Subcutaneous abdominal adipose tissue (tissue), 5 donors: ENCODE results near the gene TM4SF5.

Experiments
- H3K27ac ChIP-seq: one replicate; pipeline ENCODE4 v1.7.0; 2013; ENCODE audit warnings: low read depth, mild to moderate bottlenecking, inconsistent platforms, low read length, moderate library complexity
- H3K27me3 ChIP-seq, 5 donors: one replicate each; pipeline ENCODE4 v1.7.0; 2013; ENCODE audit warnings: low read length in 5 of 5, inconsistent platforms in 1 of 5; ENCODE audit not compliant: control insufficient read depth in 5 of 5, insufficient read depth in 4 of 5
- H3K36me3 ChIP-seq, 5 donors: one replicate each; pipeline ENCODE4 v1.7.0; 2013; ENCODE audit warnings: low read length in 5 of 5; ENCODE audit not compliant: control insufficient read depth in 5 of 5, insufficient read depth in 5 of 5
- H3K4me1 ChIP-seq, 5 donors: one replicate each; pipeline ENCODE4 v1.7.0; 2013; ENCODE audit warnings: low read length in 5 of 5, mild to moderate bottlenecking in 3 of 5, moderate library complexity in 1 of 5; ENCODE audit not compliant: control insufficient read depth in 5 of 5, insufficient read depth in 5 of 5
- H3K4me3 ChIP-seq, 5 donors: one replicate each; pipeline ENCODE4 v1.7.0; 2013; ENCODE audit warnings: low read length in 5 of 5, low read depth in 1 of 5
- H3K9ac ChIP-seq, 5 donors: one replicate each; pipeline ENCODE4 v1.7.0; 2013; ENCODE audit warnings: low read length in 5 of 5, mild to moderate bottlenecking in 4 of 5, moderate library complexity in 3 of 5
- H3K9me3 ChIP-seq, 5 donors: one replicate each; pipeline ENCODE4 v1.7.0; 2013; ENCODE audit warnings: low read length in 5 of 5; ENCODE audit not compliant: control insufficient read depth in 5 of 5
- donor health status: healthy.
- donor health status: healthy.
- donor health status: healthy.
- donor health status: healthy.
- donor health status: healthy.

The TM4SF5 gene

GRCh38 chr17:4768298-4768697 lies 3.4 kb upstream of the TM4SF5 start:
- Histone ChIP-seq H3K9me3 (no peaks in the 10 kb centered on the region), H3K27ac (no peak overlapping the region), H3K36me3 (no peaks in the 10 kb centered on the region)

GRCh38 chr17:4769628-4770027 lies 2.1 kb upstream of the TM4SF5 start:
- no peak overlapping the region for H3K9ac ChIP-seq
- no peaks in the 10 kb centered on the region for H3K36me3 ChIP-seq
- H3K27me3 ChIP-seq: peaks cover 0 to 10% (median 5%) of the 10 kb centered on the region in 5 donors
- no peaks in the 10 kb centered on the region for H3K9me3 ChIP-seq
- no peak overlapping the region for H3K27ac ChIP-seq
- no peak overlapping the region for H3K4me3 ChIP-seq
- peaks cover 0 to 2% (median 0%) of the 10 kb centered on the region in 5 donors for H3K4me1 ChIP-seq

More at GRCh38 chr17:4768298-4768697, 3.4 kb upstream of the TM4SF5 start:
- Histone ChIP-seq H3K9ac (no peak overlapping the region), H3K27me3 (peaks cover 0 to 7% (median 4%) of the 10 kb centered on the region in 5 donors), H3K4me3 (no peak overlapping the region), H3K4me1 (peaks cover 0 to 2% (median 0%) of the 10 kb centered on the region in 5 donors)

- H3K9ac ChIP-seq: no peak overlapping the region
- H3K9me3 ChIP-seq: no peaks in the 10 kb centered on the region
- H3K4me3 ChIP-seq: no peak overlapping the region
- no peaks in the 10 kb centered on the region for H3K36me3 ChIP-seq
- peaks cover 0 to 2% (median 0%) of the 10 kb centered on the region in 5 donors for H3K4me1 ChIP-seq
- H3K27ac ChIP-seq: no peak overlapping the region
- peaks cover 0 to 10% (median 5%) of the 10 kb centered on the region in 5 donors for H3K27me3 ChIP-seq
Observed at GRCh38 chr17:4772235-4772613, 538 bp downstream of the TM4SF5 start.

GRCh38 chr17:4777969-4778760 lies 6.5 kb downstream of the TM4SF5 start:
- Histone ChIP-seq H3K4me3 (no peak overlapping the region), H3K9me3 (no peaks in the 10 kb centered on the region), H3K9ac (no peak overlapping the region), H3K36me3 (no peaks in the 10 kb centered on the region), H3K27me3 (peaks cover 6 to 16% (median 10%) of the 10 kb centered on the region in 5 donors), H3K27ac (no peak overlapping the region), H3K4me1 (peaks cover 0 to 4% (median 0%) of the 10 kb centered on the region in 5 donors)

GRCh38 chr17:4780325-4780955 lies 8.8 kb downstream of the TM4SF5 start:
- Histone ChIP-seq H3K36me3 (no peaks in the 10 kb centered on the region), H3K27me3 (peaks cover 10 to 26% (median 17%) of the 10 kb centered on the region in 5 donors), H3K27ac (no peak overlapping the region), H3K4me1 (peaks cover 0 to 9% (median 4%) of the 10 kb centered on the region in 5 donors), H3K9ac (no peak overlapping the region), H3K9me3 (no peaks in the 10 kb centered on the region), H3K4me3 (no peak overlapping the region)

- H3K27me3 ChIP-seq: peaks cover 19 to 36% (median 21%) of the 10 kb centered on the region in 5 donors
- peaks cover 2 to 31% (median 25%) of the 10 kb centered on the region in 5 donors for H3K4me1 ChIP-seq
- H3K9me3 ChIP-seq: no peaks in the 10 kb centered on the region
- no peak overlapping the region for H3K4me3 ChIP-seq
- H3K9ac ChIP-seq: no peak overlapping the region
- H3K36me3 ChIP-seq: no peaks in the 10 kb centered on the region
- H3K27ac ChIP-seq: no peak overlapping the region
Observed at GRCh38 chr17:4782652-4783051, 11.0 kb downstream of the TM4SF5 start.

GRCh38 chr17:4785311-4786105 lies 13.8 kb downstream of the TM4SF5 start:
- Histone ChIP-seq H3K9me3 (no peaks in the 10 kb centered on the region), H3K4me3 (peak overlapping the region in 4 of 5 donors; percentile 37 to 58 (median 52)), H3K27me3 (peaks cover 19 to 32% (median 21%) of the 10 kb centered on the region in 5 donors)

GRCh38 chr17:4786106-4786511 lies 14.4 kb downstream of the TM4SF5 start, which contains the start of gene VMO1:
TSS of gene VMO1 (minus strand) at chr17:4786364. CDS start at chr17:4786352, 12 bp downstream.
- no peaks in the 10 kb centered on the region for H3K36me3 ChIP-seq
- peak within 1 kb of the TSS; percentile 22 to 58 (median 51) for H3K4me3 ChIP-seq
- H3K4me1 ChIP-seq: peaks cover 7 to 59% (median 48%) of the 10 kb centered on the region in 5 donors
- H3K9me3 ChIP-seq: no peaks in the 10 kb centered on the region
- H3K27ac ChIP-seq: no peak within 1 kb of the TSS
- peaks cover 19 to 30% (median 21%) of the 10 kb centered on the region in 5 donors for H3K27me3 ChIP-seq
- peak within 1 kb of the TSS in 3 of 5 donors; percentile 32 to 53 (median 46) for H3K9ac ChIP-seq

More at GRCh38 chr17:4785311-4786105, 13.8 kb downstream of the TM4SF5 start:
- peaks cover 4 to 55% (median 45%) of the 10 kb centered on the region in 5 donors for H3K4me1 ChIP-seq
- H3K9ac ChIP-seq: peak overlapping the region in 2 of 5 donors; percentile 22 to 46
- no peaks in the 10 kb centered on the region for H3K36me3 ChIP-seq
- no peak overlapping the region for H3K27ac ChIP-seq

GRCh38 chr17:4786516-4786915 lies 14.8 kb downstream of the TM4SF5 start:
- H3K27ac ChIP-seq: no peak overlapping the region
- H3K9ac ChIP-seq: peak overlapping the region in 3 of 5 donors; percentile 32 to 53 (median 46)
- no peaks in the 10 kb centered on the region for H3K36me3 ChIP-seq
- peaks cover 7 to 59% (median 48%) of the 10 kb centered on the region in 5 donors for H3K4me1 ChIP-seq
- peak overlapping the region in 4 of 5 donors; percentile 22 to 58 (median 52) for H3K4me3 ChIP-seq
- peaks cover 19 to 30% (median 21%) of the 10 kb centered on the region in 5 donors for H3K27me3 ChIP-seq
- no peaks in the 10 kb centered on the region for H3K9me3 ChIP-seq
